GM19324 (cell line): ENCODE results near the gene RBMY1B.
"Not testable (repeated sequence)": the region's sequence is repeated elsewhere in the genome, so short reads cannot be mapped to it uniquely, and the experiment has no call there.

Experiments used
- ATAC-seq: cut with Tn5 transposase; IDR thresholded peaks from one replicate; pipeline ENCODE4 v1.9.1; 2021; ENCODE audit warnings: mild to moderate bottlenecking, moderate library complexity; ENCODE audit not compliant: unreplicated experiment, low FRiP score

The RBMY1B gene

DNA sequence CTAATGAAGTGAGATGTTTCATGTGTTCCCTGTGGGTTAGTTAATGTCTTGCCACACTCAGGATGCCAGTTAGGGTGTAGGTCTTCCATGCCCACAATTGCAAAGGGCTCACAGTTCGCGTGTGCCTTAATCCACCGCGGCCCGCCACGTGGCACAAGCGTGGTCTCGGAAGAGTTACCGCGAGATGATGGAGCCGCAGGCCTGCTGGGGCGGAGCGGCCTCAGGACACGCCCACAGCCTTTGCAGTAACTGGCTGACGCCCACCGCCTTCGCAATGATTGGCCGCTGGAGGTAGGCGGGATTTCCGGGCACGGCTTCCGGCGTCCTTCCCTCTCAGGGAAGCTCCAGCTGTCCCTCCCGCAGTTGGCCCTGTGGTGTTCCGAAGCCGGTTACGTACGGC, at the start of gene RBMY1B:
RBMY1B (plus strand) TSS at position 301 of the 400 bp plus-strand sequence. CDS start 2,013 bp downstream, outside the sequence.
- ATAC-seq: not testable (repeated sequence)

GRCh38 chrY:21462915-21463314, 48.2 kb upstream of the RBMY1B start:
- not testable (repeated sequence) for ATAC-seq

- ATAC-seq: no peak
These were observed 28.2 kb upstream of the RBMY1B start for GRCh38 chrY:21482967-21483366.

DNA sequence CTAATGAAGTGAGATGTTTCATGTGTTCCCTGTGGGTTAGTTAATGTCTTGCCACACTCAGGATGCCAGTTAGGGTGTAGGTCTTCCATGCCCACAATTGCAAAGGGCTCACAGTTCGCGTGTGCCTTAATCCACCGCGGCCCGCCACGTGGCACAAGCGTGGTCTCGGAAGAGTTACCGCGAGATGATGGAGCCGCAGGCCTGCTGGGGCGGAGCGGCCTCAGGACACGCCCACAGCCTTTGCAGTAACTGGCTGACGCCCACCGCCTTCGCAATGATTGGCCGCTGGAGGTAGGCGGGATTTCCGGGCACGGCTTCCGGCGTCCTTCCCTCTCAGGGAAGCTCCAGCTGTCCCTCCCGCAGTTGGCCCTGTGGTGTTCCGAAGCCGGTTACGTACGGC, 23.4 kb downstream of the RBMY1B start, which contains the start of gene RBMY1A1:
RBMY1A1 (plus strand) TSS at position 301 of the 400 bp plus-strand sequence. CDS start 2,013 bp downstream, outside the sequence.
- ATAC-seq: not testable (repeated sequence)

GRCh38 chrY:21559316-21559984, 48.3 kb downstream of the RBMY1B start:
- ATAC-seq: not testable (repeated sequence)
